NK-92 (cell line): Measurements from ENCODE around the gene GSG1.

Experiments
- DNase-seq: peaks from one replicate; lab custom pipeline; 2025; ENCODE audit not compliant: unreplicated experiment; lab: John Stamatoyannopoulos, UW

Gene GSG1

DNA sequence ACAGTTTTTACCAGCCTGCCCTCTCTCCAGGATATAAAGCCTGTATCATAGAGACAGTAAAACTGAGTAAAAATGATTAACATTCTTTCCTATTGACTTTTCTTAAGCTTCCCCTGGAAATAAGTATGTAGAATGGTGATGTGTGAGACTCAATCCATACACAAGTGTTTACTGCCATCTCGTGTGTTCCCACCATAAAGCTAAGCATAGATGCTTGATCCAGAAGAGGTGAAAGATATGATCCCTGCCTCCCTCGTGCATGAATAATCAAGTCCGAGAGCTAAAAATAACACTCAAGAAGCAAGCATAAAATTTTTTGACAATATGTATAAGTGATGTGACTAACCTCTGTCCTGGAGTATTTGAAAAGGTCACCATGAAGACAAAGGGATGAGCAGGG, 16.9 kb upstream of the GSG1 start:
- DNase-seq = no peak

DNA sequence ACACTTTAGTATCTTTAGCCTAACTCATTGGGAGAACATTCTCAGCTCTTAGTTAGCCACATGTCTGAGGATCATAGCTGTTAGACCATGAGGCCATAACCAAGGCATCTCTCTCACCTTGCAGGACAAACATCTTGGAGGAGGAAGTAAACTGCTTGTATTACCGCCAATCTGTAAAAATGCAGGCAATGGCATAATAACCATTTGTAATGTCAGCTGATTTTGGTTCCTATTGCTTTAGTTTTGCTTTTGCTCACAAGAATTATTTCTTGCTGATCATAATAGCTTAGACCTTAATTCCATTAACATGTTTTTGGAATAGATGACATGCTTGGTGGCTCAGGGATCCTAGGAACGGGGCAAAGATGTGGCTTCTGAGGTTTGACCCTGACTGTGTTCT, 16.4 kb upstream of the GSG1 start:
- no peak for DNase-seq

DNA sequence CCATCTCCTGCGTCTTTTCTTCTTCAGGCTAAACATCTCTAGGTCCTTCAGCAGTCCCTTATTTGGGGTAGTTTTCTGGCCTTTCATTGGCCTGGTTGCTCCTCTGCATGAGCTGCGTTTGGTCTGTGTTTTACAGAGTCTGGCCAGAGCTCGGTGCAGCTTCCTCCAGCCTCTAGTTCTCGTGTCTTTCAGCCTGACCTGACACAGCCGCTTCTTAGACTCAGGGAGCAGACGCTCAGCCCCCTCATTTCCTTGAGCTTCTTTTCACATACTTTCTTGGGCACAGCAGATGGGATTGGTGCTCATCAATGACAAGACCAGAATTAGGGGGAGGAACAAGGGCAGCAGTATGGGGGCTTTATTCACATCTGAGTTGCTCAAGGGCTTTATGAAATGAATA, 13.6 kb upstream of the GSG1 start:
- DNase-seq = no peak

DNA sequence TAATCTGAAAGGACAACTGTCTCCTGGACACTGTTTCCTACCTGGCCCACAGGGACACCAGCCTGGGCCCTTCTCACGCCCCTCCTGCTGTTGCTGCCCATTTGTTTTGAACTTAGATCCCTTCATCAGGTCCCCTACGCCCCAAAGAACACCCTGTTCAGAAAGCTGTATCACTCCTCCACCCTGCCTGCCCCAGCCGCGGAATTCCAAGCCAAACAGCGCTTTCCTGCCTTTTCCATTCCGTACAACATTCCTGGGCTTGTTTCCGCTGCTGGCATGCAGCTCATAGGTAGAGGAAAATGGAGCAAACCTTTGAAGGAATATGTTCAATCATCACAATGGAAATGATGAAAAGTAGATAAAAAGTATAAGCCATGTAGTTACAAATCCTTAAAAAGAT, 12.8 kb upstream of the GSG1 start:
- DNase-seq = no peak

DNA sequence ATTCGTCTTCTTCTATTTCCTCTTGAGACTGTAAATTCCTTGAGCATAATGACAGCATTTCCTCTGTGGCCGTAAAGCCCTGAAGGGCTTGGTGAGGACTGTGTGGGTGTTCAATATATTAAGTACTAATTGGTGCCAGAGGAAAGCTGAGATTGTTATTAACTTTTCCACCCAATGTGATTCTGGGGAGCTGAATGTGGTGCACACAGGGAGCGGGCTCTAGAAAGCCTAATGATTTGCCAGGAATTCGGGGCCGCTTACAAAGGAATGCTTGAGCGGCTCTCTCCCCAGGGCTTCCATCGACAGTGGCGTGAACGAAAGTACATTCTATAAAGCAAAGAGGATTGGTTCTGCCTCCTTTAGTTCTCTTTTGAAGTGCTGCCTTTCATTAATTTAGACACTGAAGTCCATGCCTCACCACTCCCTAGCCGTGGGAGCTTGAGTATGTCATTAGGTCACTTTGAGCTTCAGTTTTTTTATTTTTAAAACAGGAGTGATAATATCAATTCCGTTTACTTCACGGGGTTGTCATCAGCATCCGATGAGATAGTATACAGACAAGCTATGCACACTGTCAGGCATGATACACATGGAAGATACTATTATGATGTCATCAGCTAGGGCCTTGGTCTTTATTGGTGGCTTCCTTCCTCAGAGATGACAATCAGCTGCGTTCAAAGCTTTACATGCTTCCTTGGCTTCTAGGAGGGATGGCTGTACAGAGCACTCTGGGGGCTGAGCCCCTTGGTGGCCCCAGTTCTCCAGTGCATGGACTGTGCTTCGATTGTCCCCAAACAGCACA, 11.0 kb upstream of the GSG1 start:
- DNase-seq = no peak

DNA sequence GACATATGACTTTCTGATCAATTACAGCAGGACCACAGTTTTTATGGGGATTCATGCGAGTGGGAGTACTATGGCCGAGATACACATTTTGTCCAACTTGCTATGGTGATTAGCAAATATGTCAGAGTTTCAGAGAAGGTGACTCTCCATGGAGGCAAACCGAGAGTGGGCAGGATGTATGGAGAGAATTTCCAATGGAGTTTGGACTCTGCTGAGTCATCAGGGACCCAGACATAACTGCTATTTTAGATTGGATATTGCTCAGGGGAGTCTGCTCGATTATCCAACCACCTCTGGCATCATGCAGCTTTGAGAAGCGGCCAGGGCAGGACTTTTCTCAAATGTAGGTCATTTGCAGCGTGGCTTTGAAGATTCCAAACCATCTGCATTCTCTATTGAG, 9.5 kb upstream of the GSG1 start:
- no peak for DNase-seq

DNA sequence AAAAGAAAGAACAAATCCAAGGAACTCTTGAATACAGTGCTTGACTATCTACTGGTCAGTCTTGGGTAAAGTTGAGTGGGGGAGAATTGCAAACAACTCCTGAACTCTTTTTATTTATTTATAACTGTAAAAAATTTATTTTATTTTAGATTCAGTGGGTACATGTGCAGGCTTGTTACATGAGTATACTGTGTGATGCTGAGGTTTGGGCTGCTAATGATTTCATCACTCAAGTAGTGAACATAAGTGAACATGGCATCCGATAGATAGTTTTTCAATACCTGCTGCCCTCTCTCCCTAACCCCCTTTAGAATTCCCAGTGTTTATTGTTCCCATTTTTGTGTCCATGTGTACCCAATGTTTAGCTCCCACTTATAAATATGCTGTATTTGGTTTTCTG, 3.2 kb upstream of the GSG1 start:
- DNase-seq = no peak

DNA sequence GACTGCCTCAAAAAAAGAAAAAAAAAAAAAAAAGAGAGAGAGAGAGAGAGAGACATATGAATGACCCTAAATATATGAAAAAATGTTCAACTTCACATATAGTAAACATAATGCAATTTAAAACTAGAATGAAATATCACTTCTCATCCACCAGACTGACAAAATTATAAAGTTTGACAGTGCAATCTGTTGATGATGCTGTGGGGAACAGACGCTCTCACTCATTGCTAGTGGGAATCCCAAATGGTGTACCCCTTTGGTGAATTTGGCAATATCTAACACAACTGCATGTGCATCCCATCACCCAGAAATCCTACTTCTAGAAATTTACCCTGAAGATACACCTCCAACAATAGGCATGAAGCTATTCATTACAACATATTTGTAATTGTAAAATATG, 2.3 kb upstream of the GSG1 start:
- no peak for DNase-seq

DNA sequence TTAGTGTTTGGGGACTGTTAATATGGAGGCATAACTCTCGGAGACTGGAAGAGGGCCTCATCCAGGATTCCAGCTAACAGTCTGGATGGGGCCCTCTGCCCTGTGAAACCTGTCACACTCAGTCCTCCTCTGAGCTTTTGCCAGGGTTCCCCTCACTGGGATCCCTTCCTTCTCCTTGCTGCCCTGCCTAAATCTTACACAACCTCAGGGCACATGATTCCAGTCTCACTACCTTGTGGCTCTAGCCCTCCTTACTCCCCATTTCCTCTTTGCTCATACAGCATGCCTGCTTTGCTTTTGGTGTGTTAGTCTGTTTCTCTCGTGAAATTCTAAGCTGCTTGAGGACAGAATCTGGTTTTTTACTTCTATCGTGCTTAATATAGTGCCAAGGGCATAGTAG, 942 bp upstream of the GSG1 start:
- DNase-seq = no peak

DNA sequence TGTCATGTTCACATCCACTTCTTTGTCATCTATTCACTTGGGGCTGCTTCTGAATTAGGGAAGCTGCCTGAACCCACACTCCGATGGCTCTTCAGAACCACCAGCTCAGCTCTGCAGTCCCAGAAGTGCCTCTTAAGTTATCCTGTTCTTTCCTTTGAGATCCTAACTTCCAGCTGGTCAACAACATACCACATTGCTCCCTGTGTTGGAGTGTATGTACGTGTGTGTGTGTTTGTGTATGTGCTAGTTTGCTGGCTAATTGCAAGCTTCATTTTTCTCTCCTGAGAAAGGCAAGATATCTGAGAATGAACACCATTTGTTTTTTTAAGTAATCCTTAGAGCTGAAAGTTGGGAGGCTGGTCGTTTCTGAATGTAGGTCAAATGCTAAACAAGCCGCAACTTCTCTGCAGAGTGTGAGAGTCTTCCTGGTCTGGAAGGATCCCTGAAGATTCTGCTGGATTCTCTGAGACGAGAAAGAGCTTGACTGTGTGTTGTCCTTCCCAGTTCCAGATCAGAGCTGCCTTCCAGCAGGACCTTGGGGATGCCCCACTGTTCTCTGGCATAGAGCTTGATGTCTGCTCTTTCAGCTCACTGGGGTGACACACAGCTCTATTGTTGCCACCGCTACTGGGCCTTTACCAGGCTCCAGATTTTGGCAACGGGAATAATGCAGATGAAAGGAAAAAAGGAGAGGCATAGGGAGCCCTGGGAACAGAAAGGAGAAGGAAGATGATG, 839 bp downstream of the GSG1 start:
- DNase-seq = no peak

DNA sequence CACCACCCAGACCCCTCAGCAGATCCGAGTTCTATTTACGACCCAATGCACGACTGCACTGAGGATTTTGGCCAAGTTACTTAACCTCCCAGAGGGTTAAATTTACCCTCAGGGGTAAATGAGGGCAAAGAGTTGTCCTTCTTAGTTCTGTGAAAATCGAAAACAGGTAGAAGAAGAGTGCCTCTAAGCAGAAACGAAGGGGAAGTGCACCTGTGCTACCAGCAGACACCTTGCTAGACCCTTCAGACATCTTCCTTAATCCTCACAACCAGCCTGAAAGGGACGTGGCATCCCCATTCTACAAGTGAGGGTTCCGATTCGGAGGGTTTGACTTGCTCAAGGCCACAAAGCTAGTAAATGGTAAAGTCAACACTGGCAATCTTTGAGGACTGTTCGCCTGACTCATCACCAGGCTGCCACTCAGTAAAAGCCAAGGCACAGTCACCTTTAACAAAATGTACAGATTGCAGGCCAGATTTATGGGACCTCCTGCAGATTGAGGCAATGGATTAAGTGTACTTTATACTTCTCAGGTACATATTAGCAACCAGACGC, 1.6 kb downstream of the GSG1 start:
- DNase-seq = no peak

DNA sequence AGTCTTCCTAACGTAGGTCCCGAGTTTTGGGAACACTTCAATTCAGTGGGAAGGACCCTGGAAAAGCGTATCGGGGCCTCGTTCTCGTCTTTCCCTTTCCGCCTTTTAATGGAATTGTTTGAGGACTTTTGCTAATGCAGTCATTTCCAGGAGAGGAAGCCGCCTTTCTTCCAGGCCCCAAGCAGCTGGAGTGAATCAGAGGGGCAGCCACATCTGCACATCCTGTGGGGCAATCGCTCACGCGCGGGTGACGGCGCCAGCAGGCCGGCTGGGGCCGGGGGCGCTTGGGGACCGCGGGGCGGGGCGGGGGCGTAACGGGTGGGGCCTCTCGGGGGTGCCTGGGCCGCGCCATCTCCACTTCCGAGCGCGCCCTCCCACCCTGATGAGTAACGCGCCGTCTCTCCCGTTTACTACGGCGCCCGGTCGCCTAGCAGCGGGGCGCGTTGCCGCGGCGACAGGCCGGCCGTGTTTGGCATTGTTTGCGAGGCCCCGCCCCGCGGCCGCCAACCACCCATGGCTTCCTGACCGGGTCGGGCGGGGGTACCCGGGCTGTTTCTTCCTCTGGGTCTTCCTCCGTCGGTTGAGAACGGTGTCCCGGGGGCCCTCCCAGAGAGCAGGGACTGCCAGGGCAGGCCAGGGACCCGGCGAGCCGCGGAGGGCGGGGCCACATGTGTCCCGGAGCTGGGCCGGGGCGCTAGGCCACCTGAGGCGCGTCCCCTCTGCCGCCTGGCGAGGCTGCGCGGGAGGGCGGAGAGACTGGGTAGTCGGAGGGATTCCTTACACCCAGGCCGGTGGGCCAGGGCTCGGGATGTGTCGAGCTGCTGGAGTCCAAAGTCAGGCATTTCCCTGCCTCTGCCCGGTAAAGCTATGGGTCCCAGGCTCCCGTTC, 2.3 kb downstream of the GSG1 start:
- DNase-seq = peak; percentile 62

DNA sequence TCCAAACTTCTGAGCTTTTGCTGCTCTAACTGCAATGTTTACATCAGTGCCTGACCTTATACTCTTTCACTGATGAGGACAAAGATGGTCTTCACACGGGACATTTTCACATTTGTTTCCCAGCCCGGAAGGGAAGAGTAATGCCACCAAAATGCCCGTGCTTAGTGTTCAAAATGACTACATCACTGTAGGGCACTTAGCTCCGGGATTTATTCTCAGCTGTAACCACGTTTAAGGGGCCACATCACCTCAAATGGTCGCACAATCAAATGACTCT, 2.9 kb downstream of the GSG1 start:
- DNase-seq = no peak

DNA sequence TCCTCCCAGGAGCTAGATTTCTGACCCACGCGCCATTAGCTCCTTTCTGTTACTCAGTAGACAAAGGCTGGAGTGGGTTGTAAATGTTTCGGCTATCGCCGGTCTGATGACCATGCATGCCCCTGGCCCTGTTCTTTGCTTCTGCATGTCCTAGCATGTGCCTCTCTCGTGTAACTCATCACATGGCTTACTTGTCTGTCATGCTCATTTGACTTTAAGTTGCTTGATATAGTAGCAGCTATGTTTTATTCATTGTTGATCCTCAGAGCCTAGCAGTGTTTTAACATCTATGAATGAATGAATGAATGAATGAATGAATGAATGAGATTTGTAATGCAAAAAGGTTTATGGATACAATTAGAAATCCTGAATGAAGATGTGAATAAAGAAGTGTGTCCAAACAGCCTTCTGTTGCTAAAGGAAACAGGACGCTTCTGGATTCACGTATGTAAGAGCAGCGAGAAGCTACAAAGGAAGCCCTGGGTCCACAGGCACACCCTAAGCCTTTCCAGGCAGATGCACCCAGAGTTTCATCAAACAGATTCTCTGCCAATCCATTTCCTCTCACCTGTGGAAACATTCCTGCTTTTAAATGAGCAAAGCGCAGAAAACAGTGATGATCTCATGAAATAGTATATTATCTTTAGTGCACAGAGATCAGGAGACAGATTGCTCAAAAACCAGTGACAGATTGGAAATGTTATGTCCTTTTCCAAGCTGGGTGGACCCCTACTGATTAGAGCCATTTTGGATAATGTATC, 3.4 kb downstream of the GSG1 start:
- DNase-seq = no peak

DNA sequence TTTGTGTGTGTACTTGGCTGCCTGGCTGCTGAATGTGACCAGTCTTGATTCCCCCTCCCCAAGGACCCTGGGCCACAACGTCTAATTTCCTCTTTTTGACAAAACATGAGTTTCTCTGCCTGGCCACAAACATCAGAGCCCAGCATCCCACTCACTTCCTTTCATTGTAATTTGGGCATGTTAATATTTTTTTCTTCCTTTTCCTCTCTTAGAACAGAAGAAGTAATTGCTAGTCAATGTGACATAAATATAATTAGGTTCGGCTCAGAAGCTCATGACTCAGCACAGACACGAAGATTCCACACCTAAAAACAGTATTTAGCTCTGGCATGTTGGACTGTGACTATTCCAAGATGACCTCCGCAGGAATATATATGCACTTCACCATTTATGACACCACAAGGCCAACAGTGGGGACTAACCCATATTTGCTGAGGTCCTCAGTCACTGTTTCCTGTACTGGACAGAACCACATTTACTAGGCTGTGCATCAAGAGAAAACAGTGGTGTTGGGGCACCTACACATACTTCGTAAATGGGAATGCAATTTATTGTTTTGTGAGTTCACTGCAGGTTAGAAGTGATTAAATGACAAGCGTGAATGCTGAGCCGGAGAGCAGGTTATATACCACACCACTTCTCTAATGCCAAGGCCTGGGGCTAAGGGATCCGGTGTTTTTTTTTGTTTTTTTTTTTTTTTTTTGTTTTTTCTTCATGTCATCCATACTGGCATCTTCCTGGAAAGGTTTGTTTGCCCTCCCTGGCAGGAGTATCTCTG, 4.2 kb downstream of the GSG1 start:
- DNase-seq = no peak

DNA sequence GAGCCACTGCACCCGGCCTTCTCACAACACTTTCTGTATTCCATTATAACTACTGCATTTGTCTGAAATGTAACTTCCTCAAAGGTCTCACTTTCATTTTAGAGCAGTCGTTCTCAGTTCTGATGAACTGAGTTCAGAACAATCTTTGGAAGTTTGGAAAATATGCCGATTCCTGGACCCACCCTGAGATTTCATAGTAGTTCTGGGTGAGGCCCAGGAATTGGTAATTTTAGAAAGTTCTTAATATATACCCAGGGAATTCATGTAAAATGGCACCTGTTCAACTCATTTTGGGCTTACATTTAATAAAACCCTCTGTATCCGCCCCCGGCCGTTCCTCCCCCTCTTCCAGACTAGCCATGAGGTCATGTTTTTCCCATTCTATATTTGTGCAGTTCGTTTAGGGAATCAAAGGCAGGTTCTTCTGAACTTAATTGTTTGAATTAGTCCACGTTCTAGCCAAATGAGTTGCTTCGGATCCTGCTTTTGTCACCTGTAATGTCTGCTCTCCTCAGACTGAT, 5.9 kb downstream of the GSG1 start:
- no peak for DNase-seq

DNA sequence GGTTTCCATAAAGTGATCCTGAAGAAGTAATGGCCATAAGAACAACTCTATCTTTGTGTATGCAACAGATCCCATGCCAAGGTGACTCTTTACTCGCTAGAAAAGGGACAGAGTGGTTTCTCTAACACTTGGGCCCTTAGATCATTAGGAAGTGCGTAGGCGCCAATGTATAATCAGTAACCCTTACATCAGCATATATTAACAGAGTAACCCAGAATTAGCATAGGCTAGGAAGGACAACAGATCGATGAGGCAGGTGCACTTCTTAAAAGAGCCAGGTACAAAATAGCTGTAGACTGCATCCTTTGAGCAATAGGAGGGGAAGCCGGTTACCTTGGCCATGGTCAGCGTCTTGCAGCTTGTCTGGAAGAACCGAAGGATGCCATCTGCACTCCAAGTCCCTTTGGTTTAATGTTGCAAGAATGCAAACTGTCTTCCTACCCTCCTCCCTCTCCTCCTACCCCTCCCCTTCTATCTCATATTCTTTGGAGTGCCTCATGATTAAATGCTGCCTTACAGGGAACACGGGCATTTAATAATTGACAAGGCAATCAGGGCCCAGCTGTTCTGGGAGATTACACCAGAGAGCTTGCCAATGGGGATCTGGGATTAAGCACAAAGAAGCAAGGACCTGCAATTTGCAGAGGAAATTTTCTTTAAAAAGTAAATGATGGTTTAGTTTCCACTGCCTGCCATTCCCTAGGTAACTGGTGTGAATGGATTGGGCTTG, 8.0 kb downstream of the GSG1 start:
- no peak for DNase-seq

DNA sequence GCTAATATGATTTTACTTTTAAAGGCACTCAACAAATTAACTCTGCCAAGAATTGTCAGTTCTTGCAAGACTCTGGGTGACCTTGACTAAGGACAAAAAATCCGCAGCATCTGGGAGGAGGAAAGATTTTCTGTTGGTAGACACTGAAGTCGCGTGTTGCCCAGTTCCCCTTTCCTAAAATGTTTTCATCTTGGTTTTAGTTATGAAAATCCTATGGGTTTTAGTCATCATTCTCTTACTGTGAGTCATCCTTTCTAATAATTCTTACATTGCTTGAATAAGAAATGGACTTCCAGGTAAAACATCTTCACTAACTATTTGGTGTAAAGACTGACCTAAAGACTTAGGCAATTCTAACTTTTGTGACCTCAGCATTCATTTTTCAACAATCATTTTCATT, 9.1 kb downstream of the GSG1 start:
- DNase-seq = no peak

DNA sequence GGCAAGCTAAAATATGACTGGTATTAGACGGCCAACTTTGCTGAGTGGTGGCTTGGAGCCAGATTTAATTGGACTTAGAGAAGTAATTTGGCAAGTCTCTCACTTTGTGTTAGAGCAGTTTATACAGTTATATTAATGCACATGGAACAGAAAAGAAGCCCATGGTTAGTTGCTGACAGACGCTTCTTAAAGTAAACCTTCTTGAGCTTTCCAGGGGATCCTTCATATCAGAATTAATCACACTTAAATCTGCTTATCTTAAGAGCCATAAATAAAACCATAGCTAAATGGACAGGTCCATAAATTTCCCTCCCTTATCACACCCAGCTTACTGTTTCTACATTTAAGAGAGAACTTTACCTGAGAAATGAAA, 9.6 kb downstream of the GSG1 start:
- no peak for DNase-seq
